Daoy (cell line): ENCODE measurements around the gene STX1A. TPM values are rescaled to one million over a fixed set of nuclear protein-coding genes. Genes with fewer than 3 reads are reported as not detected.

Experiments
- DNase-seq: peaks from one replicate; pipeline ENCODE4 v3.0.0-alpha.2; 2015; ENCODE audit warnings: low read depth
- total RNA-seq: library from RNA; depleted of rRNA; stranded (reverse); fragments of >200 nt; shearing (Covaris generic); gene quantifications from 2 replicates; pipeline ENCODE4 v1.2.3, GENCODE V29; 2014; rRNA removed

STX1A gene
- total RNA-seq, 1 experiment from 2014 or later, result 65.7 TPM

- no peak for DNase-seq
Measured at GRCh38 chr7:73649576-73649975, 69.9 kb downstream of the STX1A start.

Other genes with a start within 250 kb of the STX1A start
- gene BAZ1B, start 197.4 kb downstream of the STX1A start, total RNA-seq, result 133 and 169 TPM in 2 replicates
- 56.7 and 66.7 TPM in 2 replicates for gene BCL7B, start 162.0 kb downstream of the STX1A start, total RNA-seq
- gene TBL2, start 141.1 kb downstream of the STX1A start, total RNA-seq, result 70.2 and 101 TPM in 2 replicates
- gene MLXIPL, start 95.1 kb downstream of the STX1A start, total RNA-seq, result 5.4 TPM in 1 of 2 replicates, not detected in the other
- 3.7 and 4.6 TPM in 2 replicates for gene VPS37D, start 51.8 kb downstream of the STX1A start, total RNA-seq
- 0.06 and 1.0 TPM in 2 replicates for gene DNAJC30, start 36.2 kb downstream of the STX1A start, total RNA-seq
- gene BUD23, start 36.1 kb downstream of the STX1A start, total RNA-seq, result 160 and 173 TPM in 2 replicates
- 24.2 and 30.0 TPM in 2 replicates for gene ABHD11, start 19.1 kb upstream of the STX1A start, total RNA-seq
- gene CLDN3, start 50.6 kb upstream of the STX1A start, total RNA-seq, result 0.11 TPM in 1 of 2 replicates, not detected in the other
- gene CLDN4, start 111.3 kb upstream of the STX1A start, total RNA-seq, result 0.15 and 1.4 TPM in 2 replicates
- gene METTL27, start 122.8 kb upstream of the STX1A start, total RNA-seq, result 0.48 and 2.3 TPM in 2 replicates
- gene TMEM270, start 141.5 kb upstream of the STX1A start, total RNA-seq, result 0.69 and 1.5 TPM in 2 replicates